Measurements from ENCODE around the gene CNTN1.

DNA sequence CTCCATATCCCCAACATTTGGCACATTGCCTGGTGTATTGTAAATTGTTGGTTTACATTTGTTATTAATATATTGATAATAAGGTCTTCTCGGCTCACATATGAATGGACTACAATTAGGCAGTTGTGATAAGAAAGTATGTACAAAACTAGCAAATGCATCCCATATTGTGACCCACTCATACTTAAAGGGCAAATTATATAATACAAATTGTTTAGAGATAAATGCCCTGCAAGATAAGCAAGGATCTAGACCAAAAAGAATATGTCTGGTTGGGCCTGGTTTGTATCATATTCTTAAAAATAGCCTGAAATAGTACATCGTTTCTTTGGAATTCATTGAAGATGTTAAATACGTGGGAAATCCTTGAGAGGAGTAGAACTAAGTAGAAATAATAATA is 151.3 kb downstream of the CNTN1 start:
- TF ChIP-seq POLR2A (IDR thresholded peaks at IDR 0.05; ENCODE audit: low read depth) (no peak), POLR2AphosphoS5 (IDR thresholded peaks at IDR 0.05) (no peak), EP300 (IDR thresholded peaks at IDR 0.05) (no peak)
- TF ChIP-seq, protein P1, sequence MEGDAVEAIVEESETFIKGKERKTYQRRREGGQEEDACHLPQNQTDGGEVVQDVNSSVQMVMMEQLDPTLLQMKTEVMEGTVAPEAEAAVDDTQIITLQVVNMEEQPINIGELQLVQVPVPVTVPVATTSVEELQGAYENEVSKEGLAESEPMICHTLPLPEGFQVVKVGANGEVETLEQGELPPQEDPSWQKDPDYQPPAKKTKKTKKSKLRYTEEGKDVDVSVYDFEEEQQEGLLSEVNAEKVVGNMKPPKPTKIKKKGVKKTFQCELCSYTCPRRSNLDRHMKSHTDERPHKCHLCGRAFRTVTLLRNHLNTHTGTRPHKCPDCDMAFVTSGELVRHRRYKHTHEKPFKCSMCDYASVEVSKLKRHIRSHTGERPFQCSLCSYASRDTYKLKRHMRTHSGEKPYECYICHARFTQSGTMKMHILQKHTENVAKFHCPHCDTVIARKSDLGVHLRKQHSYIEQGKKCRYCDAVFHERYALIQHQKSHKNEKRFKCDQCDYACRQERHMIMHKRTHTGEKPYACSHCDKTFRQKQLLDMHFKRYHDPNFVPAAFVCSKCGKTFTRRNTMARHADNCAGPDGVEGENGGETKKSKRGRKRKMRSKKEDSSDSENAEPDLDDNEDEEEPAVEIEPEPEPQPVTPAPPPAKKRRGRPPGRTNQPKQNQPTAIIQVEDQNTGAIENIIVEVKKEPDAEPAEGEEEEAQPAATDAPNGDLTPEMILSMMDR (IDR thresholded peaks at IDR 0.05) = no peak
